Keratinocyte (primary cell): ENCODE data around the gene BAIAP2.

Experiments
- CTCF ChIP-seq, 3 experiments: IDR thresholded peaks in 1 of 3; conservative IDR thresholded peaks in 1 of 3; optimal IDR thresholded peaks in 1 of 3; 2 replicates in 2 of 3; 3 replicates in 1 of 3; pipeline versions ENCODE3 to v1.5.1; 2011; ENCODE audit warnings: low read length in 3 of 3, mild to moderate bottlenecking in 3 of 3, moderate library complexity in 2 of 3, control low read depth in 1 of 3, inconsistent platforms in 1 of 3; ENCODE audit not compliant: insufficient read depth in 2 of 3; ENCODE audit errors: extremely low read depth in 1 of 3
- EZH2 ChIP-seq: IDR thresholded peaks from one replicate; pipeline ENCODE4 v1.6.1; 2012; ENCODE audit warnings: inconsistent platforms, mild to moderate bottlenecking, low read length, moderate library complexity

- no peak for TF ChIP-seq CTCF (optimal IDR thresholded peaks at IDR 0.05 in 1 of 3, IDR thresholded peaks at IDR 0.05 in 1 of 3, conservative IDR thresholded peaks at IDR 0.05 in 1 of 3; ENCODE audit: extremely low read depth in 1 of 3, insufficient read depth in 2 of 3, low read length in 3 of 3)
- TF ChIP-seq EZH2 = no peak
Measured at GRCh38 chr17:81097943-81098308, 63.0 kb downstream of the BAIAP2 start.
